GM23248 (cell line): ENCODE data around the gene CHGA.

Experiments used
- EZH2 ChIP-seq: fragments of 200-600 bp; sonication (generic); IDR thresholded peaks from 2 replicates; pipeline ENCODE4 v1.6.1; 2018; ENCODE audit warnings: antibody characterized with exemption, mild to moderate bottlenecking; ENCODE audit not compliant: insufficient read depth, poor library complexity, severe bottlenecking
- EZH2phosphoT487 ChIP-seq: fragments of 200-600 bp; sonication (generic); IDR thresholded peaks from 2 replicates; pipeline ENCODE4 v1.6.1; 2018; ENCODE audit warnings: antibody characterized with exemption, moderate library complexity, mild to moderate bottlenecking, low read depth; ENCODE audit not compliant: insufficient read depth

DNA sequence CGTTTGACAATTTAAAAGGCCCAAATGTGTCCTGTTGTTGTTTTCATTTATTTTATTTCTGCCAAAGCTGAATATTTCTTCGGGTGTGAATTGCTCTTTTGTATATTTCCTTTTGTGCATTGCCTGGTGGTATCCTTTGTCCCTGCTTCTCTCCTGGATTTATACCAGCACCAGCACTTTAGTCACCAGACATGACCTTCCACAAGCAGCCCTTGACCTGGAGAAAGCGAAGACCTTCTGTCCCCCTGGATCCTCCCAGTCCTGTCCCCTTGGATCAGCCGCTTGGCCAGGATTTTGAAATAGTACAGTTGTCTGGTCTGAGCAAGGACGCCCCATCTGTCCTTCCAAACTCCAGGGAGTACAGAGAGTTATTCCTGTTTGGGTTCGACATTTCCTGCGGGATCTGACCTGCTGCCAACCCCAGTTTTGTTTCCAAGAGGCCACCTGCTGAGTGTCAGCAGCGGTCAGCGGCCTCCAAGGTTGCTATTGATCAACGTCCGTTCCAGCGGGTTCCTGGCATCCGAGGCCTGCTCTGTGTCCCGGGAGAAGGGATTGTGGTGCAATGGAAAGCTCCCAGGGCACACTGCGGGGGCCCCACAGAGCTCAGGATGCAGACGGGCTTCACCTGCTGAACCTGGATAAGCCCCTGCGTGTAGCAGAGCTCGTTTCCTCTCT is 45.1 kb upstream of the CHGA start:
- TF ChIP-seq EZH2 (no peak), EZH2phosphoT487 (no peak)
